K562 (cell line): ENCODE data around the gene FXYD1. TPM values are rescaled to one million over a fixed set of nuclear protein-coding genes. Genes with fewer than 3 reads are reported as not detected.

Experiments
- DMBX1 ChIP-seq: fragments of 250-450 bp; sonication (Bioruptor Pico); IDR thresholded peaks from 2 replicates; pipeline ENCODE4 v1.8.0; 2022; ENCODE audit warnings: inconsistent platforms, mild to moderate bottlenecking, moderate library complexity, borderline replicate concordance
- GATAD2A ChIP-seq: fragments of 450-650 bp; IDR thresholded peaks from 2 replicates; pipeline ENCODE4 v1.6.1; 2017
- PML ChIP-seq: IDR thresholded peaks from 2 replicates; pipeline ENCODE4 v1.6.1; 2012; ENCODE audit warnings: low read length, inconsistent platforms
- RBM25 ChIP-seq: fragments of 200-400 bp; formaldehyde crosslinking; IDR thresholded peaks from 2 replicates; pipeline ENCODE4 v1.6.1; 2018; ENCODE audit warnings: low read length, low read depth, moderate library complexity; ENCODE audit not compliant: severe bottlenecking
- SIN3B ChIP-seq: fragments of 450-650 bp; IDR thresholded peaks from 2 replicates; pipeline ENCODE4 v1.6.1; 2017; ENCODE audit warnings: low read depth, mild to moderate bottlenecking, moderate library complexity
- SMARCA4 ChIP-seq: fragments of 450-650 bp; IDR thresholded peaks from 2 replicates; pipeline ENCODE4 v1.6.1; 2016
- TAF7 ChIP-seq: fragments of 450-650 bp; IDR thresholded peaks from 2 replicates; pipeline ENCODE4 v1.6.1; 2016; ENCODE audit warnings: missing genetic modification characterization, missing compliant biosample characterization
- XRCC4 ChIP-seq: IDR thresholded peaks from one replicate; pipeline ENCODE4 v1.6.1; 2011; ENCODE audit not compliant: insufficient read depth, insufficient read length; ENCODE audit errors: extremely low read depth
- ZNF324 ChIP-seq: fragments of 250-450 bp; sonication (Bioruptor Pico); IDR thresholded peaks from 2 replicates; pipeline ENCODE4 v1.4.0; 2020; ENCODE audit warnings: mild to moderate bottlenecking
- polyA plus RNA-seq, 8 experiments: library from polyadenylated mRNA; depleted of rRNA in 4 of 8; stranded (reverse) in 5 of 8; unstranded in 3 of 8; fragments of >200 nt; fragmentation: Nextera tagmentation in 2 of 8; fragmentation: Illumina TruSeq in 1 of 8; extraction: Ambion mirVana in 2 of 8; extraction: Trizol in 1 of 8; gene quantifications; 2 replicates each; pipeline versions ENCODE4 v1.2.1 to v1.2.3, GENCODE V29; 2011 to 2014; ENCODE audit warnings: inconsistent platforms in 1 of 8, missing spikeins in 1 of 8
- total RNA-seq, 7 experiments: library from RNA; depleted of rRNA in 6 of 7; stranded (reverse); fragments of >200 nt in 6 of 7; fragmentation: Illumina TruSeq in 2 of 7; extraction: Trizol in 2 of 7; gene quantifications; 2 replicates each; pipeline versions ENCODE4 v1.2.1 to v1.2.3, GENCODE V29; 2011 to 2021; ENCODE audit warnings: low replicate concordance in 1 of 7
- TF ChIP-seq, protein P1 (sequence below): fragments of 250-450 bp; sonication (Bioruptor Pico); IDR thresholded peaks from 2 replicates; pipeline ENCODE4 v1.5.0; 2020; ENCODE audit warnings: mild to moderate bottlenecking
- TF ChIP-seq, protein P2 (sequence below): IDR thresholded peaks from 2 replicates; pipeline ENCODE4 v1.6.1; 2012; ENCODE audit warnings: low read depth, low read length, improper control_type of control experiment, borderline replicate concordance
- TF ChIP-seq, protein P3 (sequence below): fragments of 150-350 bp; IDR thresholded peaks from 2 replicates; pipeline ENCODE4 v1.6.1; 2014; ENCODE audit warnings: low read depth, mild to moderate bottlenecking, low read length, borderline replicate concordance
- TF ChIP-seq, protein P4 (sequence below): sonication (generic); formaldehyde crosslinking; IDR thresholded peaks from 2 replicates; pipeline ENCODE4 v1.8.1; 2023; ENCODE audit warnings: mild to moderate bottlenecking, missing genetic modification reagents
- TF ChIP-seq, protein P5 (sequence below): fragments of 250-450 bp; sonication (Bioruptor Pico); IDR thresholded peaks from 2 replicates; pipeline ENCODE4 v1.4.0; 2020; ENCODE audit warnings: mild to moderate bottlenecking, moderate library complexity

The FXYD1 gene
- total and polyA plus RNA-seq, 9 of the 15 experiments (the other 6 are each of a cell fraction or from before 2014, with no cell fraction given), result 0.40 to 3.2 (median 1.8) TPM; not detected in 3

DNA sequence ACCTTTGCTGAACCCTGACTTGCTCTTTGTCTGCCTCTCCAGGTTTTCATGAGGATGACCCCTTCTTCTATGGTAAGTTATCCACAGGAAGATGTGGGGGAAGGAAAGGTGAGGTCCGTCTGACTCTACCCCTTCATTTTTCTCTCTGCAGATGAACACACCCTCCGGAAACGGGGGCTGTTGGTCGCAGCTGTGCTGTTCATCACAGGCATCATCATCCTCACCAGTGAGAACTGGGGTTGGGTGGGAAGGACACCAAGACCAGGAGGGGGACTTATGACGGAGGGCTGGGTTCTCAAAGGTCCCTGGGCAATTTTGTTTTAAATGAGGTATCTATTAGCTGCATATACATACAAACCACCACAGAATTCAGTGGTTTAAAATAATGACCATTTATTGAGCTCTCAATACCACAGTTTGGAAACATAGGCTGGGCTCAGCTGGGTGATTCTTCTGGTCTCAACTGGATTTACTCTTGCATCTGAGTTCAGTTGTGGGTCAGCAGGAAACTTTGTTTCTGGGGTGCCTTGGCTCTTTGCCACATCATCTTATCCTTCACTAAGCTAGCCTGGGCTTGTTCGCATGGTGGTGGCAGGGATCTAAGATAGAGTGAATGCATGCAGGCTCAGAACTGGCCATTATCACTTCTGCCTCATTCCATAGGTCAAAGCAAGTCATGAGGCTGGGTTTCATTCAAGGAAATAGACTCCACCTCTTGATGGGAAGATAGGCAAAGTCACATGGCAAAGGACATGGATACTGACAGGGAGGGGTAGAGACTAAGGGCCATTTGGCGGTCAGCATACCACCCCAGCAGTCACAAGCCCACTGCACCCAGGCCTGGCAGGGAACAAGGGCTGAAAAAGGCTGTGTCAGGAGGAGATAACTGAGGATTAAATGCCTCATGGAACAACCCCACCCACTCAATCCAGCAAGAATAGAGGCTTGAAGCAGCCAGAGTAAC lies 27.8 kb downstream of the FXYD1 start (continued):
- TF ChIP-seq, protein P1, sequence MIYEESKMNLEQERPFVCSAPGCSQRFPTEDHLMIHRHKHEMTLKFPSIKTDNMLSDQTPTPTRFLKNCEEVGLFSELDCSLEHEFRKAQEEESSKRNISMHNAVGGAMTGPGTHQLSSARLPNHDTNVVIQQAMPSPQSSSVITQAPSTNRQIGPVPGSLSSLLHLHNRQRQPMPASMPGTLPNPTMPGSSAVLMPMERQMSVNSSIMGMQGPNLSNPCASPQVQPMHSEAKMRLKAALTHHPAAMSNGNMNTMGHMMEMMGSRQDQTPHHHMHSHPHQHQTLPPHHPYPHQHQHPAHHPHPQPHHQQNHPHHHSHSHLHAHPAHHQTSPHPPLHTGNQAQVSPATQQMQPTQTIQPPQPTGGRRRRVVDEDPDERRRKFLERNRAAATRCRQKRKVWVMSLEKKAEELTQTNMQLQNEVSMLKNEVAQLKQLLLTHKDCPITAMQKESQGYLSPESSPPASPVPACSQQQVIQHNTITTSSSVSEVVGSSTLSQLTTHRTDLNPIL (CRISPR knock-in tag), result no peak
- TF ChIP-seq ZNF324 (no peak), SMARCA4 (peak; percentile 77), DMBX1 (CRISPR knock-in tag) (peak; percentile 71; the same call in 1 of the 2 replicates), PML (0 out of 2 replicates have a peak, but pooled peaks have one; percentile 33), GATAD2A (no peak), XRCC4 (no peak), TAF7 (tag) (no peak), RBM25 (peak; percentile 20), SIN3B (no peak)
- TF ChIP-seq, protein P2, sequence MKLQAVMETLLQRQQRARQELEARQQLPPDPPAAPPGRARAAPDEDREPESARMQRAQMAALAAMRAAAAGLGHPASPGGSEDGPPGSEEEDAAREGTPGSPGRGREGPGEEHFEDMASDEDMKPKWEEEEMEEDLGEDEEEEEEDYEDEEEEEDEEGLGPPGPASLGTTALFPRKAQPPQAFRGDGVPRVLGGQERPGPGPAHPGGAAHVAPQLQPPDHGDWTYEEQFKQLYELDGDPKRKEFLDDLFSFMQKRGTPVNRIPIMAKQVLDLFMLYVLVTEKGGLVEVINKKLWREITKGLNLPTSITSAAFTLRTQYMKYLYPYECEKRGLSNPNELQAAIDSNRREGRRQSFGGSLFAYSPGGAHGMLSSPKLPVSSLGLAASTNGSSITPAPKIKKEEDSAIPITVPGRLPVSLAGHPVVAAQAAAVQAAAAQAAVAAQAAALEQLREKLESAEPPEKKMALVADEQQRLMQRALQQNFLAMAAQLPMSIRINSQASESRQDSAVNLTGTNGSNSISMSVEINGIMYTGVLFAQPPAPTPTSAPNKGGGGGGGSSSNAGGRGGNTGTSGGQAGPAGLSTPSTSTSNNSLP, result no peak
- TF ChIP-seq, protein P3, sequence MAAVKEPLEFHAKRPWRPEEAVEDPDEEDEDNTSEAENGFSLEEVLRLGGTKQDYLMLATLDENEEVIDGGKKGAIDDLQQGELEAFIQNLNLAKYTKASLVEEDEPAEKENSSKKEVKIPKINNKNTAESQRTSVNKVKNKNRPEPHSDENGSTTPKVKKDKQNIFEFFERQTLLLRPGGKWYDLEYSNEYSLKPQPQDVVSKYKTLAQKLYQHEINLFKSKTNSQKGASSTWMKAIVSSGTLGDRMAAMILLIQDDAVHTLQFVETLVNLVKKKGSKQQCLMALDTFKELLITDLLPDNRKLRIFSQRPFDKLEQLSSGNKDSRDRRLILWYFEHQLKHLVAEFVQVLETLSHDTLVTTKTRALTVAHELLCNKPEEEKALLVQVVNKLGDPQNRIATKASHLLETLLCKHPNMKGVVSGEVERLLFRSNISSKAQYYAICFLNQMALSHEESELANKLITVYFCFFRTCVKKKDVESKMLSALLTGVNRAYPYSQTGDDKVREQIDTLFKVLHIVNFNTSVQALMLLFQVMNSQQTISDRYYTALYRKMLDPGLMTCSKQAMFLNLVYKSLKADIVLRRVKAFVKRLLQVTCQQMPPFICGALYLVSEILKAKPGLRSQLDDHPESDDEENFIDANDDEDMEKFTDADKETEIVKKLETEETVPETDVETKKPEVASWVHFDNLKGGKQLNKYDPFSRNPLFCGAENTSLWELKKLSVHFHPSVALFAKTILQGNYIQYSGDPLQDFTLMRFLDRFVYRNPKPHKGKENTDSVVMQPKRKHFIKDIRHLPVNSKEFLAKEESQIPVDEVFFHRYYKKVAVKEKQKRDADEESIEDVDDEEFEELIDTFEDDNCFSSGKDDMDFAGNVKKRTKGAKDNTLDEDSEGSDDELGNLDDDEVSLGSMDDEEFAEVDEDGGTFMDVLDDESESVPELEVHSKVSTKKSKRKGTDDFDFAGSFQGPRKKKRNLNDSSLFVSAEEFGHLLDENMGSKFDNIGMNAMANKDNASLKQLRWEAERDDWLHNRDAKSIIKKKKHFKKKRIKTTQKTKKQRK, result no peak
- TF ChIP-seq, protein P4, sequence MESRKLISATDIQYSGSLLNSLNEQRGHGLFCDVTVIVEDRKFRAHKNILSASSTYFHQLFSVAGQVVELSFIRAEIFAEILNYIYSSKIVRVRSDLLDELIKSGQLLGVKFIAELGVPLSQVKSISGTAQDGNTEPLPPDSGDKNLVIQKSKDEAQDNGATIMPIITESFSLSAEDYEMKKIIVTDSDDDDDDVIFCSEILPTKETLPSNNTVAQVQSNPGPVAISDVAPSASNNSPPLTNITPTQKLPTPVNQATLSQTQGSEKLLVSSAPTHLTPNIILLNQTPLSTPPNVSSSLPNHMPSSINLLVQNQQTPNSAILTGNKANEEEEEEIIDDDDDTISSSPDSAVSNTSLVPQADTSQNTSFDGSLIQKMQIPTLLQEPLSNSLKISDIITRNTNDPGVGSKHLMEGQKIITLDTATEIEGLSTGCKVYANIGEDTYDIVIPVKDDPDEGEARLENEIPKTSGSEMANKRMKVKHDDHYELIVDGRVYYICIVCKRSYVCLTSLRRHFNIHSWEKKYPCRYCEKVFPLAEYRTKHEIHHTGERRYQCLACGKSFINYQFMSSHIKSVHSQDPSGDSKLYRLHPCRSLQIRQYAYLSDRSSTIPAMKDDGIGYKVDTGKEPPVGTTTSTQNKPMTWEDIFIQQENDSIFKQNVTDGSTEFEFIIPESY (CRISPR knock-in tag), result 0 out of 2 replicates have a peak, but pooled peaks have one; percentile 16
- TF ChIP-seq, protein P5, sequence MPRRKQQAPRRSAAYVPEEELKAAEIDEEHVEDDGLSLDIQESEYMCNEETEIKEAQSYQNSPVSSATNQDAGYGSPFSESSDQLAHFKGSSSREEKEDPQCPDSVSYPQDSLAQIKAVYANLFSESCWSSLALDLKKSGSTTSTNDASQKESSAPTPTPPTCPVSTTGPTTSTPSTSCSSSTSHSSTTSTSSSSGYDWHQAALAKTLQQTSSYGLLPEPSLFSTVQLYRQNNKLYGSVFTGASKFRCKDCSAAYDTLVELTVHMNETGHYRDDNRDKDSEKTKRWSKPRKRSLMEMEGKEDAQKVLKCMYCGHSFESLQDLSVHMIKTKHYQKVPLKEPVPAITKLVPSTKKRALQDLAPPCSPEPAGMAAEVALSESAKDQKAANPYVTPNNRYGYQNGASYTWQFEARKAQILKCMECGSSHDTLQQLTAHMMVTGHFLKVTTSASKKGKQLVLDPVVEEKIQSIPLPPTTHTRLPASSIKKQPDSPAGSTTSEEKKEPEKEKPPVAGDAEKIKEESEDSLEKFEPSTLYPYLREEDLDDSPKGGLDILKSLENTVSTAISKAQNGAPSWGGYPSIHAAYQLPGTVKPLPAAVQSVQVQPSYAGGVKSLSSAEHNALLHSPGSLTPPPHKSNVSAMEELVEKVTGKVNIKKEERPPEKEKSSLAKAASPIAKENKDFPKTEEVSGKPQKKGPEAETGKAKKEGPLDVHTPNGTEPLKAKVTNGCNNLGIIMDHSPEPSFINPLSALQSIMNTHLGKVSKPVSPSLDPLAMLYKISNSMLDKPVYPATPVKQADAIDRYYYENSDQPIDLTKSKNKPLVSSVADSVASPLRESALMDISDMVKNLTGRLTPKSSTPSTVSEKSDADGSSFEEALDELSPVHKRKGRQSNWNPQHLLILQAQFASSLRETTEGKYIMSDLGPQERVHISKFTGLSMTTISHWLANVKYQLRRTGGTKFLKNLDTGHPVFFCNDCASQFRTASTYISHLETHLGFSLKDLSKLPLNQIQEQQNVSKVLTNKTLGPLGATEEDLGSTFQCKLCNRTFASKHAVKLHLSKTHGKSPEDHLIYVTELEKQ (CRISPR knock-in tag), result peak; percentile 63; the same call in 1 of the 2 replicates
